K562 (cell line): ENCODE data around the gene ECPAS. TPM values are rescaled to one million over a fixed set of nuclear protein-coding genes. Genes with fewer than 3 reads are reported as not detected.

Source experiments
- ERF ChIP-seq: fragments of 450-650 bp; formaldehyde crosslinking; IDR thresholded peaks from 2 replicates; pipeline ENCODE4 v1.4.0; 2020; ENCODE audit warnings: mild to moderate bottlenecking, mixed read lengths
- EZH2 ChIP-seq: IDR thresholded peaks from 2 replicates; pipeline ENCODE4 v1.6.1; 2012; ENCODE audit warnings: low read depth, mild to moderate bottlenecking, inconsistent platforms, low read length, borderline replicate concordance
- GATAD2A ChIP-seq: fragments of 450-650 bp; IDR thresholded peaks from 2 replicates; pipeline ENCODE4 v1.6.1; 2017
- HCFC1 ChIP-seq: IDR thresholded peaks from 2 replicates; pipeline ENCODE4 v1.6.1; 2012; ENCODE audit warnings: low read depth, low read length, improper control_type of control experiment
- KLF13 ChIP-seq: fragments of 450-650 bp; IDR thresholded peaks from 2 replicates; pipeline ENCODE4 v1.6.1; 2016; ENCODE audit warnings: missing genetic modification characterization, low read depth, mild to moderate bottlenecking, missing compliant biosample characterization, moderate library complexity, borderline replicate concordance
- MBD2 ChIP-seq: sonication (generic); IDR thresholded peaks from 2 replicates; pipeline ENCODE4 v1.6.1; 2016; ENCODE audit warnings: low read depth, borderline replicate concordance
- MCM3 ChIP-seq: fragments of 450-650 bp; IDR thresholded peaks from 2 replicates; pipeline ENCODE4 v1.6.1; 2016
- POLR2G ChIP-seq: fragments of 200-400 bp; formaldehyde crosslinking; IDR thresholded peaks from 2 replicates; pipeline ENCODE4 v1.6.1; 2017; ENCODE audit warnings: low read depth, mild to moderate bottlenecking, antibody characterized with exemption, low read length, moderate library complexity
- SMARCE1 ChIP-seq: fragments of 450-650 bp; IDR thresholded peaks from 2 replicates; pipeline ENCODE4 v1.7.1; 2016; ENCODE audit warnings: mild to moderate bottlenecking
- STAT5A ChIP-seq: IDR thresholded peaks from 2 replicates; pipeline ENCODE4 v1.6.1; 2012; ENCODE audit warnings: low read length, inconsistent platforms, borderline replicate concordance
- ZKSCAN1 ChIP-seq: fragments of 150-350 bp; IDR thresholded peaks from 2 replicates; pipeline ENCODE4 v1.6.1; 2016; ENCODE audit warnings: low read depth, low read length
- ZNF354B ChIP-seq: fragments of 250-450 bp; sonication (Bioruptor Pico); IDR thresholded peaks from 2 replicates; pipeline ENCODE4 v1.4.0; 2020
- polyA plus RNA-seq, 8 experiments: library from polyadenylated mRNA; depleted of rRNA in 4 of 8; stranded (reverse) in 5 of 8; unstranded in 3 of 8; fragments of >200 nt; fragmentation: Nextera tagmentation in 2 of 8; fragmentation: Illumina TruSeq in 1 of 8; extraction: Ambion mirVana in 2 of 8; extraction: Trizol in 1 of 8; gene quantifications; 2 replicates each; pipeline versions ENCODE4 v1.2.1 to v1.2.3, GENCODE V29; 2011 to 2014; ENCODE audit warnings: inconsistent platforms in 1 of 8, missing spikeins in 1 of 8
- total RNA-seq, 7 experiments: library from RNA; depleted of rRNA in 6 of 7; stranded (reverse); fragments of >200 nt in 6 of 7; fragmentation: Illumina TruSeq in 2 of 7; extraction: Trizol in 2 of 7; gene quantifications; 2 replicates each; pipeline versions ENCODE4 v1.2.1 to v1.2.3, GENCODE V29; 2011 to 2021; ENCODE audit warnings: low replicate concordance in 1 of 7
- TF ChIP-seq, protein P1 (sequence below): sonication (generic); formaldehyde crosslinking; IDR thresholded peaks from 2 replicates; pipeline ENCODE4 v1.8.0; 2022; ENCODE audit warnings: missing genetic modification reagents, mild to moderate bottlenecking, moderate library complexity, borderline replicate concordance
- TF ChIP-seq, protein P2 (sequence below), 2 experiments: fragments of 450-650 bp; IDR thresholded peaks; 2 replicates each; pipeline ENCODE4 v1.6.1; 2016

ECPAS gene
- total and polyA plus RNA-seq, 9 of the 15 experiments (the other 6 are each of a cell fraction or from before 2014, with no cell fraction given): 14.5 to 90.9 (median 75.7) TPM

DNA sequence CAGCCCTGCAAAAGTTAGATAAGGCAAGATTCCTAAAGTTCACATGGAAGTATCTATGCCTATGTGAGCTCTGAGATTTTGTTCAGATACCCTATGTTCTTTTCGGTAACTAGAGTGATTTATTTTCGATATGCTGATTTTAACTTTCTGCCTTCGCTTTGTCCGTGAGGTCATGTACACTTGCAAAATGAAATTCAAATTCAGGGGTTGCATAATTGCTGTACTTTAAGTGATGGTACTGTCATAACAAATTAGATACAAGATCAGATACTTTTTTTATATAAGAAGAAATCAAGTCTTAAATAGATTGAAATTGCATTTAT lies 350 bp upstream of the ECPAS start (continued):
- no peak for TF ChIP-seq STAT5A
- no peak for TF ChIP-seq ERF (CRISPR knock-in tag)
- no peak for TF ChIP-seq POLR2G
- TF ChIP-seq EZH2: no peak
- TF ChIP-seq, protein P1, sequence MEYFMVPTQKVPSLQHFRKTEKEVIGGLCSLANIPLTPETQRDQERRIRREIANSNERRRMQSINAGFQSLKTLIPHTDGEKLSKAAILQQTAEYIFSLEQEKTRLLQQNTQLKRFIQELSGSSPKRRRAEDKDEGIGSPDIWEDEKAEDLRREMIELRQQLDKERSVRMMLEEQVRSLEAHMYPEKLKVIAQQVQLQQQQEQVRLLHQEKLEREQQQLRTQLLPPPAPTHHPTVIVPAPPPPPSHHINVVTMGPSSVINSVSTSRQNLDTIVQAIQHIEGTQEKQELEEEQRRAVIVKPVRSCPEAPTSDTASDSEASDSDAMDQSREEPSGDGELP (CRISPR knock-in tag): 0 out of 2 replicates have a peak, but pooled peaks have one; percentile 5
- TF ChIP-seq KLF13: no peak
- no peak for TF ChIP-seq MCM3
- TF ChIP-seq, protein P2, sequence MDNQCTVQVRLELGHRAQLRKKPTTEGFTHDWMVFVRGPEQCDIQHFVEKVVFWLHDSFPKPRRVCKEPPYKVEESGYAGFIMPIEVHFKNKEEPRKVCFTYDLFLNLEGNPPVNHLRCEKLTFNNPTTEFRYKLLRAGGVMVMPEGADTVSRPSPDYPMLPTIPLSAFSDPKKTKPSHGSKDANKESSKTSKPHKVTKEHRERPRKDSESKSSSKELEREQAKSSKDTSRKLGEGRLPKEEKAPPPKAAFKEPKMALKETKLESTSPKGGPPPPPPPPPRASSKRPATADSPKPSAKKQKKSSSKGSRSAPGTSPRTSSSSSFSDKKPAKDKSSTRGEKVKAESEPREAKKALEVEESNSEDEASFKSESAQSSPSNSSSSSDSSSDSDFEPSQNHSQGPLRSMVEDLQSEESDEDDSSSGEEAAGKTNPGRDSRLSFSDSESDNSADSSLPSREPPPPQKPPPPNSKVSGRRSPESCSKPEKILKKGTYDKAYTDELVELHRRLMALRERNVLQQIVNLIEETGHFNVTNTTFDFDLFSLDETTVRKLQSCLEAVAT (IDR thresholded peaks at IDR 0.05): 0 out of 4 replicates have a peak, but pooled peaks of 1 of the 2 experiments have one; percentile 1
- TF ChIP-seq SMARCE1: no peak; the same call in 1 of the 2 replicates
- no peak for TF ChIP-seq GATAD2A
- TF ChIP-seq MBD2: no peak
- TF ChIP-seq HCFC1: no peak
- no peak for TF ChIP-seq ZNF354B (CRISPR knock-in tag)
- TF ChIP-seq ZKSCAN1: no peak
- TF ChIP-seq, all 486 proteins: peak for 21
